ENCODE results near the gene ERC2.

The ERC2 gene

DNA sequence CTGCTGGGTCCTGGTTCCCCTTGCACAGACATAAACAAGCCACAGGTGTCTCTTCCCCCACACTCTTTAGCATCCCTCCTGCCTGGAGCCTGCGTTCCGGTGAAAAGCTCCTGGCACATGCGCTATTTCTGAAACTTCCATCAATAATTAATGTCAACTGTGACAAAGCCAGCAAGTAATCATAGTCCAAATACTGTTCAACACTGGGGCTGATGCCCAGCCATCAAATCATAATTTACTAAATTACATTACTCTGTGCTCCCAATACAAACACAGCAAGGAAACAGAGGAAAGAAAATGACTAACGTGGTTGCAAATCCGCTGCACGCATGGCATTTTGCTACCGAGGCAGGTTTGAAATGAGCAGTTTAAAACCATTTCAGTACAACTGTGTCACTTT lies 294.7 kb downstream of the ERC2 start:
- DNase-seq, result no peak

DNA sequence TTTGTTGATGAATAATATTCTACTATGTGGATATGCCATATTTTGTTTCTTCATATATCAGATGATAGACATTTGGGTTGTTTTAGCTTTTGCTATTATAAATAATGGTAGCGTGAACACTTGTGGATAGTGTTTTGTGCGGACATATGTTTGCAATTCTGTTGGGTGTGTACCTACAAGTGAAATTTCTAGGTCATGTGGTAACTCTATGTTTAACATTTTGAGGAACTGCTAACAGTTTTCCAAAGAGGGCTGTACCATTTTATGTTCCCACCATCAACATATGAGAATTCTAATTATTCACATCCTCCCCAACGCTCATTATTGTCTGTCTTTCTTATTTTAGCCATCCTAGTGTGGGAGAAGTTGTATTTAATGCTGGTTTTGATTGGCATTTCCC lies 303.8 kb downstream of the ERC2 start:
- DNase-seq, result no peak

DNA sequence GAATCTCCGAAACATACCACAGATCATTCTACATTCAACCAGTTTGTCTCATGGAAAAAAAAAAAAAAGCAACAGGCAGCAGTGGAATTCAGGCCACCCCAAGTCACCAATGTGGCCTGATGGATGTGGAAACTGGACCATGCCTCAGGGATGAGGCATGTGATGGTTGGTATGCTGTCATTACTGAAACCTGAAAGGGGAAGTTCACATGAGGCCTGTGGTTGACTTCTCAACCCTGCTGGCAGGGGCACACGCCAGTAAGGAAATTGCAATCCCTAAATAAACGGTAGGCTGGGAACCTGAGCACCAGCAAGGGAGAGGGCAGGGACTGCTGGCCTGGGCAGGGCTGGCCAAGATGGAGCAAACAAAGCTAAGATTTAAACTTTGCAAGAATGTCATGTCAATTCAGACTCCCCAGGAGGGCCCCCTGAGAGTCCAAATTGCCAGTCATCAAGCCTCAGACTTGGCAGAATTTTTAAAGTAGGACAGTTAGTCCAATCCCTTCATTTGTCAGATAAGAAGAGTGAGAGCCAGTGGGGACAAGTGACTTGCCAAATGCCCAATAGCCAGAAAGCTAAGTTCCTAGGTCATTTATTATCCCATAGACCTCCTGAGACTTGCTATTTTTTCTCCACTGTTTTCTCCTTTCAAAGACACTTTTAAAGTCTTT lies 310.4 kb downstream of the ERC2 start:
- no peak for DNase-seq

DNA sequence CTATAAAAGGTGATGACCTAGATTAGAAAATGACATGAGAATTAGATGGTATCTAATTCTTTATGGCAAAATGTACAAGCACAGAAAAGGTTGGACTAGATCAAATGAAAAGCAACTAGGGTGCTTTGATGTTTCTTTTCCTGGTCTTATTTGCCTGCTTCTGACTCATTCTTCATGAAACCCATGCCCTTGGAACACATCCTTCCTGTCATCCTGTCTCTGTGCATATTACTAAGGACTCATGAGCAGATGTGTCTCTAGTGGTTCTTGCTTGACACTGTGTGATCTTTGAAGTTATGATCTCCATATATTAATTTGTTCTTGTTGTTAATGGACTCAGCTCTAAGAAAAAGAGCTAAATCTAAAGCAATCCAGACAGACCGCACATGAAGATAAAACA lies 314.0 kb downstream of the ERC2 start:
- DNase-seq, result no peak

DNA sequence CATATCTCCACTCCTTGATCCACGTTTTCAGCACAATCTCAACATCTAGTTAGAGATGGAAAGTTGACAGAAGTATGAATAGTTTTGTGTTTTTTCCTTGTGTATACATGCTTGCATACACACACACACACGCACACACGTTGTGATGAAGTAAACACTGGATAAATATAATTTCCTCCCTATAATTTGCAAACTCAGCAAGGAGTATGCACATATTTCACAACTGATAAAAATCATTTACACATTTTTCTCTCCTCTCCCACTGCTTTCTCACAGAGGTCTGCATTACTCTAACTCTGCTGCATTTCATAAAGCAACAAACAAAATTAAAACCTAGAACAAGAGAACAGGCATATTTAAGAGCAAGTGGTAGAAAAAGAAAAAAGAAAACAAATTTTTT lies 320.9 kb downstream of the ERC2 start:
- no peak for DNase-seq

DNA sequence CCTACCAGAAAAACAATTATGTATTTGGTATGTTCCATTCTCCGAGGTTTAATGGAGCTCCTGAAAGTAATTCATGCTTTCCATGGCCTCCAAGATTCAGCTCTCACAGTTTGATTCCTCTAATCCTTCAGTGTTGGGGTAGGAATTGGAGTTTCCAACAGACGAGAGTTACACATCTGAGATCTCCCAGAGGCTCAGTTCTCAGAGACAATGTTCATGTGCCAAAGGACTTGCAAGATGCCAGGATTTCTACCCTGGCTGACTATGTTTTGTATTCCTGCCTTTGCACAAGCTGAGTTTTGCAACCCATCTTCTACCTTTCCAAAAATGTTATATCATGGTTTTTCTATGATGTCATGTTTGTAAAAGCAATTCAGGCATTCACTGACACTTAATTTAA lies 322.9 kb downstream of the ERC2 start:
- no peak for DNase-seq

DNA sequence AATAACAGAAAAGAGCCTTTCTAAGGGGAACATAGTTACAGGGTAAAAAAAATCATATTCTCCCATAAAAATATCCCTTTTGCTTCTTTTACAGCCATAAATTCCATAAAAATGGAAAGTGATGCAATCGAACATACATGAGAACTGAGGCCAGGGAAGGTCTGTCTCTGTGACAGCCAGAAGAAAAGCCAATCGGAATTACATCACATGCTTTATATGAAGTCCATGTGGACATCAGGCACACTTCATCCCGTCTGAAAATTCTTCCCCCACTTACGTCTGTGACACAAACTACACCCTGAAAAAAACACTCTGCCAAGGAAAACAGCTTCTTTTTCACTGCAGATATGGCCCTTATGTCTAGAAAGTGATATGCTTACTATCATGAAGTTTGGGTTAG lies 323.5 kb downstream of the ERC2 start:
- DNase-seq, result no peak

DNA sequence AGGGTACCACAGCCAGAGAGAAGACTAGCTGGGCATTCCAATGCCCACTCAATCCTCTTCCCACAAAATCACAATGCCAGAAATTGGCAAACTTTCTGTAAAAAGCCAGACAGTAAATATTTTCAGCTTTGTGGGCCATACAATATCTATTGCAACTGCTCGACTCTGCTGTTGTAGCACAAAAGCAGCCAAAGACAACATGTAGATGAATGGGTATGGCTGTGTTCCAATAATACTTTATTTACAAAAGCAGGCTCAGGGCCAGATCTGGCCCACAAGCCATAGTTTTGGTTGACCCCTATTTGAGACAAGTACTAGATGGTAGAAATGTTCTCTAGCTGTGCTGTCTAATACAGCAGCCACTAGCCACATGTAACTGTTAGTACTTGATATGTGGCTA lies 330.9 kb downstream of the ERC2 start:
- no peak for DNase-seq

DNA sequence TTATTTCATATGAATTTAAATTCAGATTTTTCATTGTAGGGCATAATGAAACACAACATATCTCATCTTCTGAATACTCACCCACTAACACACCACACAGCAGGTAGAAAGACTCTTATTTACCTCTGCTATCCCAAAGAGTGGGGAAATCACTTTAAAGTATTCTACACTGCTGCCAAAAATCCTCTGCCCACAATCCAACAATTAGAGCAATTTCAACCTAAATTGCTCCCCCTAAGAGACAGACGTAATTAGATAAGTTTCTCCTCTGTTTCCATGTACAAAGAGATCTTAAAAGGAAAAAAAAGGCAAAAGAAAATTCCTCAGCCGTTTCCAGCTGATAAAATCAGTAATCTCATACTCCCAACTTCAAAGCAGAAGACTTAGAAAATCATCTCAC lies 331.8 kb downstream of the ERC2 start:
- no peak for DNase-seq

DNA sequence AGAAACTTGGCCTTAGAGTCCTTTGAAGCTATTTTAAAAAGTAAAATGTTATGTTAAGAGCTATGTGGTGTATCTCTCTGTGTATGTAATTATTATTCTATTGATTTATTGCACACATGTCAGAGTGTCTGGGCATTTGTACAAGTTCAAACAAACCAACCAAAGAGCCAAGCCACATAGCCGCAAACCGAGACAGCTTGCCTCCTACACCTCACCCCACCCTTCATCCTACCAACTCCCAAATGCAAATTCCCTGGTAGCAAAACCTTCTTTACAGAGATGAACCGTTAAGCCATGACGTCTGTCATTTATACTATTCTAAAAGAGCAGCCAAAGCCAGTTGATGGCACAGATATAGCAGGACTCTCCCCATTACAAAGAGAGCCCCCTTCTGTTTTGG lies 332.3 kb downstream of the ERC2 start:
- no peak for DNase-seq

DNA sequence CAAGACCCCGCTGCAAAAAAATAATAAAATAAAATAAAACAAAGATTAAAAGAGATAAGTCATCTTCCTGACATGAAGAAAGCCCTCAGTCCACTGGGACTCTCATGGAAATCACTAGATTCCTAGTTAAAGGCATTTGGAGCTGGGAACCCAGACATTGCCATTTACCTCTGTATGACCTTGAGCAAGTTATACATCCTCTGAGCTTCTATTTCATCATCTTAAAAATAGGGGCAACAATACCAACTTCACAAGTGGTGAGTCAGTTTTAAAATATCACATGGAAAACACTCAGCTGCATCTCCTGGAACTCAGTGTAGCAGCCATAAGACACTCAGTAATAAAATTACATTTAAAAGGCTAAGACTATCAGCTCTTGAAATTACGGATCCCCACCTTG lies 334.8 kb downstream of the ERC2 start:
- DNase-seq, result no peak

DNA sequence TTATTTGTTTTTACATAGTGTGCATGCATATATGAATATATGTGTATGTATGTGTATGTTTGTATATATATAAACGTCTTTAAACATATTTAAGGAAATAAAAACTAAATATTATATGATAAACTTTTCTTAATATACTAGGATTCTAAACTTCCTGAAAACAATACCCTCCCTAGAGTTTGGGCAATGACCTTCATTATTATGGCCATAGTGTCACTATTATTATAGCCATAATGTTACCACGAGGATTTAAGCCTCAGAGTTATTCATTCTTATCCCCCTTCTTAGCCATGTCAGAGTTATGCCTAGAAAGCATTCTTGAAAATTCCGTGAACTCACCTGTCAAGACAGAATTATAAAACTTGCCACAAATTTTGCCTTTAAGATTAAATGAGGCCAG lies 335.5 kb downstream of the ERC2 start:
- DNase-seq, result no peak

DNA sequence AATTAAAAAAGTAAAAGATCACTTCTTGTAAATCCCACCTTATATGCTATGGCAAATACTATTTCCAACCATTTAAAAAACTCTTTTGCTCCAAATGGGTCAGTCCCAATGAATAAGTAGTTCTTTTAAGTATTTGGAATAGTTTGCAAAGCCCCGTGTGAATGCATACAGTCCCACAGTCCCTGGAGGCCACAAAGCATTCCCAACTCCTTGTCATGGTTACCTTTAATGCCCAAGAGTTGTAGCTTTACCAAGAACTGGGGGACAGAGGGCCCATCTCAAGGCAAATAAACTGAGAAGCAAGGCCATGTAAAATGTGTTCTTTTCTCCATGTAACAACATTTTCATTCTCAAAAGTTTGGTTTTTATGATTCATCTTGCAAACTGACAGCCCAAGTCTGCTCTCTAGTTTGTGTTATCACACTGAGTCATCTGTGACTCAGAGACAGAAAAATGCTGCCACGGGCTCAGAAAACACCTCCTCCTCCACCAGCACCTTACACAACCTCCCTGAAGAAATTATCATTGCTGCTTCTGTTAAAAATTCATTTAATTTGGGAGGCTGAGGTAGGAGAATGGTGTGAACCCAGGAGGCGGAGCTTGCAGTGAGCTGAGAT lies 336.2 kb downstream of the ERC2 start:
- DNase-seq, result no peak

DNA sequence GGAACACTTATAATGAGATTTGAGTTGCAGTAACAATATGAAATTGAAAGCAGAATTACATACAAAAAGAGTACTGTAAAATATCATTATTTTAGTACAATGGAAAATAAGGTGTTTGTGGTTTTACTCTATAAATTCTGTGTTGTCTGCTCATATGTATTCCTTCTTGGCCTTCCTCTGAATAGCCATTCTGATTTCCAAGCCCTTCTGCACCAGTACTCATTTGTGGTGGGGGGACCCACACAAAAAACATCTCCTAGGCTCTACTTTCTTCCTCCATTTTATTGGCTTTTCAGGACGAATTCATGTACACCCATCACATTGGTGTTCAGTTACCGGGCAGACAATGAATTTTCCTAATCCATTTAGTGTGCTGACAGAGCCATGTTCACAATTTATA lies 338.2 kb downstream of the ERC2 start:
- DNase-seq, result no peak

DNA sequence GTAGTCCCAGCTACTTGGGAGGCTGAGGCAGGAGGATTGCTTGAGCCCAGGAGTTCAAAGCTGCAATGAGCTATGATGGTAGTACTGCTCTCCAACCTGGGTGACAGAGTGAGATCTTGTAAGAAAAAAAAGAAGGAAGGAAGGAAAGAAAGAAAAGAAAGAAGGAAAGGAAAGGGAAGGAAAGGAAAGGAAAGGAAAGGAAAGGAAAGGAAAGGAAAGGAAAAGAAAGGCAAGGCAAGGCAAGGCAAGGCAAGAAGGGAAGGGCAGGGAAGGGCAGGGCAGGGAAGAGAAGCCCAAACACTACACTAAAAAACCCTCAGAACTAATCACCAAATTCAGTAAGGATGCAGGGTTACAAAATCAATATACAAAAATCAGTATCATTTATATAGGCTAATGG lies 341.6 kb downstream of the ERC2 start:
- DNase-seq, result no peak

DNA sequence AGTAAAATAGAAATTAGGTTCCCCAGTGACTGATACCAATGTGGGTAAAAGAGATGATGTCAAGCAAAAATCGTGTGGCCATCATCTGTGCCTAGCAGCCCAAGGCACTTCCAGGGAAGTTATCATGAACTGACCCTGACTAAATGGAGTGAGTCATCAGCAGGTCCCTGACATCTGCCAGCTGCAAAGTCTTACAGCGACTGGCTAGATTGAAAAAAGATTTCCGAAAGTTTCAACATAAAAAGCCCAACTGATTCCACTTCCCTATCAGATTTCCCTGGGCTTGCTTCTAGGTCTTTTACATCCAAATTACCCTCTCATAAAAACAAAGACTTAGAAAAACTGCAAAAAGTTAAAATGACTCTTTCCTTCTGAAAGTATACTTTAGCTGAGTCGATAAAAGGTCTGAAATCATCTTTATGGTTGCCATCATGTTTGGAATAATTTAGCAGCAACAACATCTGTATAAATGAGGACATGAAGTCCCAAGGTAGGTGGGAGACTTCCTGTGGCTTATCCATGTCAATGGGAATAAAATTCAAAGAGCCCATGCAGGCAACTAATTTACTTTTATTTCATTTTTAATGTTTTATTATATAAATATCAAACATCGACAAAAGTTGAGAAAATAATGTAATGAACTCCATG lies 342.8 kb downstream of the ERC2 start:
- no peak for DNase-seq

DNA sequence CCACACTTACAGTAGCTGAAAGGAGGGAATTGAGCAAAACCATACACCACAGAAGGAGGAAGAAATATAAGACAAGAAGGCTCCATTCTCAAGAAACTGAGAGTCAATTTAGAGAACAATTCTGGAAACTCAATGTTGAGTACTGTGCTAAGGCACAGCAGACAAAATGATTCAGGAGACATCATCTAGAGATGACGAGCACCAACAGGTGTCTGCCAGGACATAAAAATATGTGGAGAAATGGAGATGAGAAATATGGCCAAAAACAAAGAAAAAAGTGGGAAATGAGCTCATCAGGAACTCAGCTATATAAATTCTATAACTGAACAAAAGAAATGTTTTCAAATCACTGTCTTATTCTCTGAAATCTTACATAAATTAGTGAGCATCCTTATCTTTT lies 343.7 kb downstream of the ERC2 start:
- no peak for DNase-seq

DNA sequence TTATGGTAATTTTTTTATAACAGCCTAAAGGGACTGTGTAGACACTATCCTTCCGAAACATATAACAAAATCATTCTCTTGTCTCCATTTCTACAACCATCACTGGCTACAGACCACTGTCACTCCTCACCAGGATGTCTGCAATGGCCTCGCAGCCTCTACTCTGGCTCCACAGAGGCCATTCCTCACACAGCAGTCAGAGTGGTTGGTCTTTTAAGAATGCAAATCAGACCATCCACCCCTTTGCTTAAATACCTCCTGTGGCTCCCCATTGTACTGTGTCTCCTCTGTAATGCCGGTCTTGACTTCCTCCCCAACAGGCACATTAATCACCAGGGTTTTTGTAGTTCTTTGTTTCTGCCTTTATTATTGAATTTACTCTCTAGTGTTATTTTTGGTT lies 344.8 kb downstream of the ERC2 start:
- no peak for DNase-seq

DNA sequence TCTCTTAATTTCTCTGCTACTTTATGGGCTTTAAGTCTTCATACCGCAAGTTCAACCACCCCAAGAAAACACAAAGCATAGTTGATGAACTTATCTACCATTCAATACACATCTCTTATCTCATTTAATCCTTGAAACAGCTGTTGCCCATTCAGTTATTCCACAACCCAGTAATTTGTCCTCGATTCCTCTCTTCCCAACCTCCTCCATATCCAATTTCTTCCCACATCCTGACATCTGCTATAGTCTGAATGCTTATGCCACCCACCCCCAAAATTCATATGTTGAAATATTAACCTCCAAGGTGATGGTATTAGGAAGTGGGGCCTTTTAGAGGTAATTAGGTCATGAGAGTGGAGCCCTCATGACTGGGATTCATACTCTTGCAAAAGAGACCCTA lies 345.4 kb downstream of the ERC2 start:
- no peak for DNase-seq

DNA sequence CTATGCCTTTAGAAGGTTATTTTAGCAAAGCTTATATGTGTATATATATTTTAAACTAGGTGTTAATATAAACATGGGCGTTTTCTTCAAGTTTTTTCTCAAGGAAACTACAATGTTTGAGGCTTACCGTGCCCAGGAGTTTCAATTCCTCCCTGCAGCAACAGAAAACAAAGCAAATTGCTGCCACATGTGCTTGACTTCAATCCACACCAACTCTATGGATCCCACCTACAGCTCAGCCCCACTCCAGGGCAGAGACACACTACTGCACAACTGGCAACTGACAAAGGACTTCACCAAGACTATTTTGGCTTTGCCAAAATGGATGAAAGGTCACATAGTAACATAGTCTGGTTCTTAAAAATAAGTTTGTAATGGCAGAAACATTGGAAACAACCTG lies 346.6 kb downstream of the ERC2 start:
- no peak for DNase-seq

DNA sequence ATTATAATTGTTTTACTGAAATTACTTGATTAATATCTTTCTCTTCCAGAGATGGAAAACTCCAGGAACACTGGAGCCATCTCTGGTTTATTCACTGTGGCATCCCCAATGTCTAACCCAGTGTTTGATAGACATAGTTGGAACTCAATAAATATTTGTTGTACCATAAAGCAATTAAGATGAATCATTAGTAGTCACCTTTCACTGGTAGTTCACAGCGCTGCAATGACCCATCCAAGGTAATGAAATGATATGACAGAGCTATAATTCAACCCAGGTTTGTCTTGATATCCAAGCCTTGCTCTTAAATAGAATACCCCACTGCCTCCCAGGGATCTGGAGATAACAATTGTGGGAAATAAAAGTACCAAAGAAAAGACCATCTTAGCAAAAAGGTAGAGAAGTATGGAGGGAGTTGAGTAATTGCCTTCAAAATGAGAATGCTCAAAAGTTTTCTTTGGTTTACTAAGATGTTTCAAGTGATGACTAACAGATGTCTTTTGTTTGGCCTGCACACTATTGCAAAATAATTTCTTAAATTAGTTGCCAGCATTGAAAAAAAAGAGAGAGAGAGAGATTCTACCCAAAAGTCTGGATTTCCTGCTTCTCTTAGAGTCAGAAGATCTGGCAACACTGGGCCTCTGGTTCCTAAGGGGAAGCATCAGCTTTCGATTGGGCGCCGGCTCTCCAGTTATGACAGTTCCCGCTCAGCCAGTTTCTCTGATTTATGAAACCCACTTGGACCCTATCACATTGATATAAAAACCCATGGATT lies 348.5 kb downstream of the ERC2 start:
- DNase-seq, result no peak

DNA sequence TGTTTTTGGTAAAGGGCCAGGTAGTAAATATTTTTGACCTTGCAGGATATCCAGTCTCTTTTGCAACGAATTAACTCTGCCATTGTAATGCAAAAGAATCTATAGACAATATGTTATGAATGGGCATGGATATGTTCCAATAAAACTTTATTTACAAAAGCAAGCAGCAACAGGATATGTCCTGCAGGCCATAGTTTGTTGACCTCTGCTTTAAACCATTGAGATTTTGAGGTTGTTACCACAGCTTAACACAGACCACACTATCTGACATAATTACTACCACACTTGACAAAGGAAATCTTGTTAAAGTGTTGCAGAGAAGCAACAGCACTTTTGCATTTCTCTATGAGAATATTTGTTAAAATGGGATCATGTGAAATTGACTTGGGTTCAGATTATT lies 349.3 kb downstream of the ERC2 start:
- no peak for DNase-seq

DNA sequence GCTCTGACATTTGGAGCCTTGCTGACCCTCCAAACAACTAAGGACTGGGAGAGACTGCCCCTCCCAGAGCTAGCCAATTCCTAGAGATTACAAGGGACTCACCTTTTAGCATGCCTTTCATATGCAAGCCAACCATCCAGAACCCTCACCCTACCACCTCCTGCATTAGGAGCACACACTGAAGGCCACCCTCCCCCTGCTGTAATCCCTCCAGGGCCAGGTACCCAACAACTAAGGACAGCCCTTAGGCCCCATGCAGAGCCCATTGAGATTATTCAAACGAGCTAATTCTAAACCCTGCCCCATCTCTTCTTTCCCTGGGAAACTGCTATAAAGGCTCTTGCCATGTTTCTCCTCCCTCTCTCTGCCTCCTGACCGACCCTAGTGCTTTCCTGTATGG lies 352.6 kb downstream of the ERC2 start:
- DNase-seq, result no peak

DNA sequence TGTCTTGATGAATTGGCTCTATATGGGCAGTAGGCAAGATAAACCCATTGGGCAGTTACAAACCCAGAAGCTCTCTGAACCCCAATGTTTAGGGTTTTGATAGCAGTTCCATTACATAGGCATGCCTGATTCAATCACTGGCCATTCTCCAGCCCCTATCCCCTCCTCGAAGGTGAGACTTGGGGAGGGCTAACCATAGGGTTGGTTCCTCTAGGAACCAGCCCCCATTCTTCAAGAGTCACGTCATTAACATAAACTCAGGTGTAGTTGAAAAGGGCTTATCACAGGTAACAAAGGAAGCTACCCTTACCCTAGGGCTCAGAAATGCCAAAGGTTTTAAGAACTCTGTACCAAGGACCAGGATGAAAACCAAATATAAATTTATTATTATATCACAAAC lies 353.1 kb downstream of the ERC2 start:
- DNase-seq, result no peak

Data from DMS153 (cell line).